ENCODE results near the gene FBXL3.

- no peak for TF ChIP-seq CTCF (IDR thresholded peaks at IDR 0.05)
- TF ChIP-seq POLR2A (IDR thresholded peaks at IDR 0.05): no peak
These were observed 59.9 kb downstream of the FBXL3 start for GRCh38 chr13:76967031-76967430.

Data from esophagus squamous epithelium (tissue), 4 donors.